NCI-H2107 treated with DMSO at 0.1 percent for 48 hours (cell line): ENCODE measurements around the gene MEGF10.
"Not testable (repeated sequence)": the region's sequence is repeated elsewhere in the genome, so short reads cannot be mapped to it uniquely, and the experiment has no call there.

Experiments used
- DNase-seq: peaks from one replicate; lab custom pipeline; 2025; ENCODE audit not compliant: unreplicated experiment; lab: John Stamatoyannopoulos, UW

MEGF10 gene

DNA sequence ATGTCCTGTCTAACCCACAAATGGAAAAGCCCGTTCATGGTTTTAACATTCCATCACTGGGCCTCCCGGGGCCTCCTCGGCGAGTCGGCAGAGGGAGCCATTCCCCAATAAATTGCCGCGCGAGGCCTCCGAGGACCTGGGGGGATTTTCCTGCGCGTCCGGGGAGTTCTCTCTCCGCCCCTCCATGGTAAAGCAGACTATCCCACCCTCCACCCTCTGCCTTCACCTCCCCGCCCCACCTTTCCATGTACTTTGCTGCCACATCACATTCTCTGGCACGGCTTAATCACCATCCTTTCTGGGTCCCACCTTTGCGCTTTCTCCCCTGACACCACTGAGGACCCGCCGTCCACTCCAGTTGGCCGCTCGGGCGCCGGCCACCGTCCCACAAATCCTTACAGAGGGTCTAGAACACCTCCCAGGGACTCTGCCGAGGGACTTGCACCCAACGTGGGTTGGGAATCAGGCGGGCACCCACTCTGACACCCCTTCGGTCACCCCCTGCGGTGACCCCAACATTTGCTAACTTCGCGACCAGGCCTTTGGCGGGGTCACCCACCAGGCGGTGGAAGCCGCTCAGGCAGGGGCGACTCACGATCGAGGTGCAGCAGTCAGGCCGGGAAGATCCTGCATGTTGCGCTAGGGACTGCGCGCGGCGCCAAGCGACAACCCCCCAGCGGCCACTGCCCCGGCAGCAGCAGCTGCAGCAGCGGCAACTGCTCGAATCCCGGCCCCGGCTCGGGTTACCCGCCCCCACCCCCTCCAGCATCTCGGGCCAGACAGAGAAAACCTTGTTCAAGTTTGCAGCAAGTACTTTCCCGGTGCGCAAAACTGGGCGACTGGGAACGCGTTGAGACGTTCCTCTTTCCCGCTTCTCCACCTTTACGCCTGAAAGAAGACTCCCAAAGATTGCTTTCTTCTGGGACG lies at the start of gene MEGF10:
Gene MEGF10, plus strand, starts transcription at position 778 of the 927 bp plus-strand sequence. CDS start 40,513 bp downstream, outside the sequence.
- DNase-seq: no peak

DNA sequence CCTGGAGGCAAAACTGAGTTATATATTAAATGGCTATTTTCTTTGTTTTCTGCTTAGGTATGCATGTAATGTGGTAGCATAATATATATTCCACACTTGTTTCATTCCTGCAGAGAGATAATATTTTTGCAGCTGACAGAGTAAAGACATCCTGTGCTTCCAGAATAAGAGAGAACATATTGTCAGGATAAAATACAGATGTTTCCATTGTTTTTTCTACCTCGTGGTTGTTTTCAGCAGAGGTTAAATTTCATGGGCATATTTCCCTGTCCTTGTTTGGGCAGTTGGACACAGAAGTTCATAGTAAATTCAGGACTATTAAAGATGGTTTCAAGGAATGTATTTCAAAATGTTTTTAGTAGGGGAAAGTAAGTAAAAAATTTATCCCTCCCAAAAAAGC lies 47.6 kb upstream of the MEGF10 start:
- no peak for DNase-seq

DNA sequence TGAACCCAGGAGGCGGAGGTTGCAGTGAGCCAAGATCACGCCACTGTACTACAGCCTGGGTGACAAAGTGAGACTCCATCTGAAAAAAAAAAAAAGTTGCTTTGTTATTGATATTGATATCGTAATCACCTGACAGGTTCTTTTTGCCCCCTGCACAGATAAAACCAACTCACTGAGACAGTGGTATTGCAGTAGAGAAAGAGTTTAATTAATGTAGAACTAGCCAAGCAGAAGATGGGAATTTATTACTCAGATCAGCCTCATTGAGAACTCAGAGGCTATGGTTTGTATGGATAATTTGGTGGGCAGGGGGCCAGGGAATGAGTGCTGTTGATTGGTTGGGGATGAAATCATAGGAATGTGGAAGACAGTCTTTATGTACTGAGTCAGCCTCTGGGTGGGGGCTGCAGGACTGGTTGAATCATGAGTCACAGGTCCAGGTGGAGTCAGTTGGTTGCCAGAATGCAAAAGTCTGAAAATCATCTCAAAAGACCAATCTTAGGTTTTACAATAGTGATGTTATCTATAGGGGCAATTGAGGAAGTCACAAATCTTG lies 35.8 kb upstream of the MEGF10 start:
- DNase-seq: no peak

DNA sequence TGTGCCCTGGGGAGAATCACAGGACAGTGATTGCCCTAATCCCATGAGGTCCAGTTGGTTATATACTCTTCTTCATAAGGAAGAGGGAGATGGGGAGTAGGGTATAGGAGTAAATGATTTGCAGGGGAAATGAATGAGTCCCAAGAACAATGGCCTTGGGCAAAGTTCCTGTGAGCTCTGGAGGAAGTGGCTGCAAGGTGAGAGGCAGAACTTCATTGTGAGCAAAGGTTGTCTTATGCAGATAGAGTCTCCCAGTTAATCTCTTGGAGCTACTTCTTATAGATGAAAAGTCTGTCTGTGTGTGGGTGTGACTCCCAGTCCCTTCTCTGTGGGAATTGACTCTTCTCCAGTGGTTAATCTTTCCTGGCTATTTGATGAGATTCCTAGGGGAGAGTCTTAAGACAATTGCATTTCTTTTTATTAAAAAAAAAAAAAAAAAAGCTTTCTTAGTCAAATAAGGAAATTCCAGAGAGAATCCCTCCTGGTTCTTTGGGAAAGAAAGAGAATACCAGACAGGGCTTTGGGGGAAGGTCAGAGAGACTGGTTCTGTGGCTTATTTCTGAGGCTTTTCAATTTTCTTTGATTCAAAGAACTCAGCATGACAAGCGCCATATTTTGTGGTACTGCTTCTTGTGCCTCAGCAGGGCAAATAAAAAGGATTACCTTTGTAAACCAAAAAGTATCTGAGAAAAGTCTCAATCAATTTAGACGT lies 33.6 kb upstream of the MEGF10 start:
- DNase-seq: no peak

DNA sequence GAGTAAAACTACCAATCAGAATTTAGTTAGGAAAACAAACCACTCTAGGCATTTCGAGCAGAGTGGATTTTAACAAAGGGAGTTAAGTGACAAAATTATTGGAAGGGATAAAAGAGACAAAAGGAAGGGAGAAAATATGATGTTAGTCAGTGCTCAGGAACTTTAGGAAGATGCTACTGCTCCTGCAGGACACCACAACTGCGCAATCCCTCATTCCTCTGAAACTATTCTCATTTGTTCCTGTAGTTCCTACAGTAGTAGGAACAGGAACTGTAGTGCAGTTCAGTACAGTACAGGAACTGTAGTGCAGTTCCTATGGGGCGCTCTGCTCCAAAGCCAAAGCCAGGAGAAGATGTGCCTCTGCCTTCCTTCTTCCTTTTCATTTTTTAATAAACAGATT lies 29.9 kb upstream of the MEGF10 start:
- DNase-seq: no peak

DNA sequence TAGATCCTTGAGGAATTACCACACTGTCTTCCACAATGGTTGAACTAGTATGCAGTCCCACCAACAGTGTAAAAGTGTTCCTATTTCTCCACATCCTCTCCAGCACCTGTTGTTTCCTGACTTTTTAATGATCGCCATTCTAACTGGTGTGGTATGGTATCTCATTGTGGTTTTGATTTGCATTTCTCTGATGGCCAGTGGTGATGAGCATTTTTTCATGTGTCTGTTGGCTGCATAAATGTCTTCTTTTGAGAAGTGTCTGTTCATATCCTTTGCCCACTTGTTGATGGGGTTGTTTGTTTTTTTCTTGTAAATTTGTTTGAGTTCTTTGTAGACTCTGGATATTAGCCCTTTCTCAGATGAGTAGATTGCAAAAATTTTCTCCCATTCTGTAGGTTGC lies 25.1 kb upstream of the MEGF10 start:
- DNase-seq: not testable (repeated sequence)

DNA sequence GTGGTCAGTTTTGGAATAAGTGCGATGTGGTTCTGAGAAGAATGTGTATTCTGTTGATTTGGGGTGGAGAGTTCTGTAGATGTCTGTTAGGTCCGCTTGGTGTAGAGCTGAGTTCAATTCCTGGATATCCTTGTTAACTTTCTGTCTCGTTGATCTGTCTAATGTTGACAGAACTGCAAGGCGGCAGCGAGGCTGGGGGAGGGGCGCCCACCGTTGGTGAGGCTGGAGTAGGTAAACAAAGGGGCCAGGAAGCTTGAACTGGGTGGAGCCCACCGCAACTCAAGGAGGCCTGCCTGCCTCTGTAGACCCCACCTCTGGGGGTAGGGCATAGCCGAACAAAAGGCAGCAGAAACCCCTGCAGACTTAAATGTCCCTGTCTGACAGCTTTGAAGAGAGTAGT lies 22.3 kb upstream of the MEGF10 start:
- DNase-seq: not testable (repeated sequence)

DNA sequence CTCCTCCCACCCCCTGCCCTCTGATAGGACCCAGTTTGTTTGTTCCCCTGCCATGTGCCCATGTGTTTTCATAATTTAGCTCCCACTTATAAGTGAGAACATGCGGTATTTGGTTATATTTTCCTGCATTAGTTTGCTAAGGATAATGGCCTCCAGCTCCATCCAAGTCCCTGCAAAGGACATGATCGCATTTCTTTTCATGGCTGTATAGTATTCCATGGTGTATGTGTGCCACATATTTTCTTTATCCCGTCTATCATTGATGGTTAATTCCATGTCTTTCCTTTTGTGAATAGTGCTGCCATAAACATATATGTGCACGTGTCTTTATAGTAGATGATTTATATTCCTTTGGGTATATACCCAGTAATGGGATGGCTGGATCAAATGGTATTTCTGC lies 19.9 kb upstream of the MEGF10 start:
- DNase-seq: not testable (repeated sequence)

DNA sequence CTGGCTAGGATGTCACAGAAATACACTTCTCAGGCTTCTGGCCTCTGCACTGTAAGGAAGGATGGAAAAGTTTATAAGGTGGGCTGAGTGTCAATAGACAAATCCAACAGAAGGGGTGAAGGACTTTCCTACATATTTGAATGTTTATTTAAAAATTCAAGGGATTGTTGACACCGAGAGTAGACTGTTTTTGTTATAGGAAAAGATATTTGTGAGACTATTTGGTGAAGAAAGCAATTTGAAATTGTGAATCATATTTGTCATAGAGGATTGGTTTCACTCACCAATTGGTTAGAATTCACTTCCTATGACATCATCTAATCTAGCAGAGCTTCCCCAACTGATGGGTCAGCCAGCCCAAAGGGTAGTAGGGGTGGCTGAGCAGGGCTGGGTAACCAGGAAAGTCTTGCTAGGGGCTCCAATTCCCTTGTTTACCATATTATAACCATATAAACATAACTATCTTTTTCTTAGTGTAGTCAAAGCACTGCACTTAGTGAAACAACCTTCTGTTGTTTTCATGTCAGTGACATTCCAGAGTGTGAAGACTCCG lies 14.9 kb upstream of the MEGF10 start:
- DNase-seq: no peak

DNA sequence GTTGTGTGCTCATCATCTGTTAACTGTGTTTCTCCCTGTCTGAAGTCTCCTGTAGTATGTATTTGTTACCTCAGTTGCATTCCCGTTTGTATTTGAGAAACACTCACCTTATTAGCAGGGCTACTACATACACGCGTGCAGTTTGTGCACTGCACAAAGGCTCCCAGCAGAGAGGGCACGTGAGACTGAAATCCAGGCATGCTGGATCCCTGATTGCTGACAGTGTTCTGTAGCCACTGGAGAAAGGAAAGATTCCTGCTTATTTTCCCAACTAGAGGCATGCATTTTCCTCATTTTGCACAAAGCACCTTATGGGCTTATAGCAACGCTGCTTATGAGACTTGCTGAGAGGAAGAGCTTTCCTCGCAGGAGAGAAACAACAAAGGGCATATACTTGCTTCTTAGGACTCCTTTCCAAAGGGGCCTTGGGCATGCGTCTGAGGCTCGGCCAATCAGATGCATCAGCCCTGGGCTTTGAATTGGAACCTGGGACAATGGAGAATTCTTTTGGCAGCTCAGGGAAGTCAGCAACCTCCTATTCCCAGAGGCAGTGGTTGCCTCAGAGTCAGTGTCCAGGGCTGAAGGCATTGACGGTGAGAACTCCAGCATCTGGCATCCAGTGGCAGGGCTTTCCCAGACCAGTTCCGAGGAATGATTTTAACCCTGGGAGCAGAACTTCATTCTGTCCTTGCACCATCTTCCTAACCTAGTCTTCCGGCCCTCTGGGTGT lies 9.9 kb upstream of the MEGF10 start:
- DNase-seq: no peak

DNA sequence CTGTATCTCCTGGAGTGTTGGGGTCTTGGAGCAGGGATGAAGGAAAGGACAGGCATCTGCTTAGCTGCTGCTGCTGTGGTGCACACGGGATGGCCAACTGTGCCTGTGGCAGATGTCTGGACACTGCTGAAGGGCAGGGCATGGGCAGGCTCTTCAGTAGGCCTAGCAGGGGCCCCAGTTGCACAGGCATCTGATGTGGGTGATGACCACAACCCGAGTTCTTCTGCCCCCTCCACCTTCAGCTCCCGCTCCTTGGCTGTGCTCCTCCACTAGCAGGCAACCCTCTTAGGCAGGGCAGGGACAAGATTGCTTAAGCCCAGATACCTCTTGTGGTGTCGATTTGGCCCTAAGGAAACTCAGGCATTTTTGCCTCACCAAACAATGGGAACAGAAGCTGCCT lies 9.0 kb upstream of the MEGF10 start:
- no peak for DNase-seq

DNA sequence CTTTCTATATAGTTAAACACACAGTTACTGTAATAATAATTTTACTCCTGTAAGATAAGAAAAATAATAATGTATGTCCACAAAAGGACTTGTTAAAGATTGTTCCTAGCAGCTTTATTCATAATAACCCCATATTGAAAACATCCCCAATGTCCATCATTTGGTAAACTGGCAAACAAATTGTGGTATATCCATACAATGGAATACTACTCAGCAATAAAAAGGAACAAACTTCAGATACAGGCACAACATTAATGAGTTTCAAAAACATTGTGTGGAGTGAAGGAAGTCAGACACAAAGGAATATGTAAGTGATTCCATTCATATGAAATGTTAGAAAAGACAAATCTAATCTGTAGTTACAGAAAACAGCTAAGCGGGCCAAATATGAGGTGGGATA lies 1.9 kb upstream of the MEGF10 start:
- DNase-seq: no peak

DNA sequence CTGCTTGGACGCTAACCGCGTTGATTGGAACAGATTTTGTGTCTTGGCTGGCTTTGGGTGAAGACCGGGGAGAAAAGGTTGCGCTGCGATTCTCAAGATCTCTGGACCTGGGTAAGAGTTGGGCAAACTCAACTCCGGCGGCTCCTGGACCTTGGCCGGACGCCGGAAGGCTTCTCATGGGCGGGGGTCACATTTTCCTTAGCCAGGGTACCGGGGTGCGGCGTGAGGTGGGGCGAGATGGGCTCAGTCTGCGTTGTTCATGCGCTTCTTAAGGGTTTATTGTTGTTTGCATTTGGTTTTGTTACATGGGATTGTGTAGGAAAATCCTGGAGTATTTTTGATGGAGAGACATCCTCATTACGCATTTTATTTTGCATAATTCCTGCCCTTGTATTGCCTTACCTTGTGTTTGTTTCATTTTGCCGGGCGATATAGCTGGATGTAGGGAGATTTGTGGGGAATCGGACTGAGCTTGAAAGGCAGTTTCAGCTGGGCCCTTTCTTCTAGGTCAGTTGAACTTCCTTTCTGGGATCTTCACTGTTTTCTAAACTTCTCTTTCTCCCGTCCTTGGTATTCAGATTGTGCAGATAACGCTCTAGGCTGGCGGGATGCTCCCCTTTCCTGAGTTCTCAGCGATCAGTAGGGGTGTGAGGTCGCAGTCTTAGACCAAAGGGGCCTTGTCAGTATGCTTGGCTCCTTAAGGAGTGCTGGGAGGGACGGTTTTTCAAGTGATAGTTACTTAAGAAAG lies 524 bp downstream of the MEGF10 start:
- DNase-seq: no peak

DNA sequence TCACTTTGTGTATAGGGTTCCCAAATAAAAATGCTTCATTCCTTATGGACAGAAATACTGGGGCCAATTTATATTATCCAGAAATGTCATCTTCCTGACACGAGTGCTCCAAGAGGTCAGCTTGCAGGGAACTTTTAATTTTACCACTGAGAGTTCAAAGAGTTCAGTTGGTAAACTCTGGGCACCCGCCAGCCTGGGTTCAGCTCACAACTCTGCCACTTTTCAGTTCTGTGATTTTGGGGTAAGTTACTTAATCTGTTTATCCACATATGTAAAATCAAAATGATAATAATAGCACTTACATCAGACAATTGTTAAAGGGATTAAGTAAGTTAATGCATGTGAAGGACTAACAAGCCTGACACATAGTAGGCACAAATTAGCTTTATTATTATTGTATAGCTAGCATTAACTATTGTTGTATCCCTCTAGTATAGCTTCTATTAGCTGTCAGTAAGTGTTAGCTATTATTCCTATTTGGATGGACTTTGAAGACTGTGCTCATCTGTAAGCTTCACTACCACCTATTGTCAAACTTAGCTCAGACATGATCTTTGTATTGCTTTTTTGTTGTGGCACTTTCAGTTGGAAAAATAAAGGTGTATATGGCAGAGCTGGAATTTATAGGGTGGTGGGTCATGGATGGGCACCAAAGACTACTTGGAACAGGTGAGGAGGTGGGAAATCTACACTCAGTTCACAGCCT lies 1.6 kb downstream of the MEGF10 start:
- no peak for DNase-seq

DNA sequence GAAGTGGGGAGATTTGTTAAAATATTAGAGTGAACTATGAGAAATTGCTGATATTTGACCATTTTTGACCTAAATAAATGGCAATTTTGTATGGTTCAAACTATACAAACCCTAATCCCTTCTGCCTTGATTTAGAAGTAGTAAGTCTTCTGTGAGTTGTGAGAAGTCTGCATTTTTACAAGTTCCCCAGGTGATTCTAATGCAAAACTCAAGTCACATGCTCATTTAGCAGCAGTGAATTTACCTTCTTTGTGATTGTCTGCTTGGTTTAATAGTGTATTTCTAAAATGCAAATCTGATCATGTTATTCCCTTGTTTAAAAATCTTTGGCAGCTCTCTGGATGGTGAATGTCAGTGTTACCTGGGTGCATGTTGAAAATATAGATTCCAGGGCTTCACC lies 2.8 kb downstream of the MEGF10 start:
- no peak for DNase-seq

DNA sequence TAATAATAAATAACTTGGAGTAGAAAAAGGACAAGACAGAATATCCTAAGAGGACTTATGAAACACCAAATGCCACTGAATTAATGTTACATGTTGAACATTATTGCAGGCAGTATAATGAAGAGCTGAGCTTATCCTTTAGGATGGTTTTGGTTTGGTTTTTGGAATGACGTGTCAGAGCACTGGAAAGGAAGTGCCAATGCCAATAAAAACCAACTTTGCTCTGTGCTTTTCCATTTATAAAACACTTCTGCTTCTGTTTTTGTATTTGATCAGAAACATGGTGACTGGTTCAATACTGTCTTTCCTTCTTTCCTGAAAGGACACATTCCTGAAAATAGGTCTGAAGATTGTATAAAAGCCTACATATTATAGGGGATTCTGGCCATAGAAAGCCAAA lies 4.2 kb downstream of the MEGF10 start:
- DNase-seq: no peak

DNA sequence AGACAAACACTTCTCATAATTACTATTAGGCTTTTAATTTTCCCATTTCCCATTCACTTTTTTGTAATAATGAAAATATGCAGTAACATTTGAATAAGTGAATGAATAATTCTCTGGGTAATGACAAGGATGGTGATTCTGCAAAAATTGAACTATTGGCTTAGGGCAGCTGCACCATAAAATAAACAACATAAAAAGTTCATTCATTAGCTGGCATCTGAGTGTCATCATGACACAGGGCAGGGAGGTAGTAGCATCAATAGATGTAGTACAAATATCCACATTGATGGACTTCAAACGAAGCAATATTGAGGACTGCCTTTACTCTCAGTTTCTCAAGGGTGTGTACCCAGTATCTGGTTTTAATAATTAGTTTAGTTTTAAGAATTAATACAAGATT lies 4.9 kb downstream of the MEGF10 start:
- DNase-seq: no peak

DNA sequence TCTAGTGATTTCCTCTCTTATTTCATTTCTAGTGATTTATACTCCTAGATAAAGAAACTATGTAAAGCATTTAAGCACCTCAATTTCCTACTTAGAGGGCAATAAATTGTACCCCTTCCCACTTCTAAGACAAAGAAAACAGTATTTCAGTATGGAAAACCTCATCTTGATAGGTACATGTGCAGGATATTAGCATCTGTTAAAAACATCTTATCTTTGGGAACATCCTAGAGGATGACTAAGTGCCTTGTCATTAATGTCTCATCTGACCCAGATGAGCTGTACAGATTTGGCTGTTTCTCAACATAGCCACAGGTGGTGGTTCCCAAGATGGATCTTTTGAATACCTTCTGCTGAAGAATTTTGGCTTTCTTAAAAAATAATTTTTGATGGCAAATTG lies 5.7 kb downstream of the MEGF10 start:
- no peak for DNase-seq

DNA sequence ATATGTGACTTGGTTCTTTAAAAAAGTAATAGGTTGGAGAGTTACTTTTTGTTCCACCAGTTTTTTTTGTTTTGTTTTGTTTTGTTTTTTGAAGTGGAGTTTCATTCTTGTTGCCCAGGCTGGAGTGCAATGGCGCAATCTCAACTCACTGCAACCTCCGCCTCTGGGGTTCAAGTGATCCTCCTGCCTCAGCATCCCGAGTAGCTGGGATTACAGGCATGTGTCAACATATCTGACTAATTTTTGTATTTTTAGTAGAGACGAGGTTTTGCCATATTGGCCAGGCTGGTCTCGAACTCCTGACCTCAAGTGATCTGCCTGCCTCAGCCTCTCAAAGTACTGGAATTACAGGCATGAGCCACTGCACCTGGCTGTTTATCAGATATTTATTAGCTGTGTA lies 6.3 kb downstream of the MEGF10 start:
- DNase-seq: not testable (repeated sequence)
